HG03103 (cell line): ENCODE measurements around the gene TMEM178B.
"Not testable (repeated sequence)": the region's sequence is repeated elsewhere in the genome, so short reads cannot be mapped to it uniquely, and the experiment has no call there.

Experiments
- ATAC-seq: cut with Tn5 transposase; IDR thresholded peaks from one replicate; pipeline ENCODE4 v1.9.1; 2021; ENCODE audit warnings: low read depth; ENCODE audit not compliant: unreplicated experiment

Gene TMEM178B

DNA sequence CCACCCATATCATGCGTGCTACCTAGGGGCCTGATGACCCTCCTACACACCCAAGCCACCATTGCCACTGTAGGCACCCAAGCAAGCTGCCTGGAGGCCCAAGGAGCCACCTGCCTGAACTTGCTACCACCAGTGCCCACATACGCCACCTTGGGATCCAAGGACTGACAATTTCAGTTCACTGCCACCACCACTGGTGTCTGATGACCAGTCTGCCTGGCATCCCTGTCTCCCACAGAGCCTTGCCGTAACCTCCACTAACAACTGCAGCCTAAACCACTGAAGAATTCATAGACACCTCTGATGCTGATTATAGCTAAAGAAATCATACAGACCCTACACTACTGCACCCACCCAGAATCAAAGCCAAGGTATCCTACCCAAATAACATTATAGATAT, 58.8 kb downstream of the TMEM178B start:
- no peak for ATAC-seq

DNA sequence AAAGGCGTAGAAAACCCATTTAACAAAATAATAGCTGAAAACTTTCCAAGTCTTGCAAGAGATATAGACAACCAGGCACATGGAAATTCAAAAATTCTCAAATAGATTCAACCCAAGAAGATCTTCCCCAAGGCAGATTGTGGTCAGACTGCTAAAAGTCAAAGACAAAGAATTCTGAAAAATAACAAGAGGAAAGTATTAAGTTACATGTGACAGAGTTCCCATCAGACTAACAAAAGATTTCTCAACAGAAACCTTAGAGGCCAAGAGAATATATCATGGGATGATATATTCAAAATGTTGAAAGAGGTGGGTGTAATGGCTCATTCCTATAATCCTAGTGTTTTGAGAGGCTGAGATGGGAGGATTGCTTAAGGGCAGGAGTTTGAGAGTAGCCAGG, 59.8 kb downstream of the TMEM178B start:
- no peak for ATAC-seq

DNA sequence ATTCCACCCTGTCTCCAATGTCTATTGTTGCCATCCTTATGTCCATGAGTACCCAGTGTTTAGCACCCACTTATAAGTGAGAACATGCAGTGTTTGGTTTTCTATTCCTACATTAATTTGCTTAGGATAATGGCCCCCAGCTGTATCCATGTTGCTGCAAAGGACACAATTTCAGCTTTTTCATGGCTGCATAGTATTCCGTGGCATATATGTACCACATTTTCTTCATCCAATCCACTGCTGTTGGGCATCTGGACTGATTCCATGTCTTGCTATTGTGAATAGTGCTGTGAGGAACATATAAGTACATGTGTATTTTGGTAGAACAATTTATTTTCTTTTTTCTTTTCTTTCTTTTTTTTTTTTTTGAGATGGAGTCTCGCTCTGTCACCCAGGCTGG, 68.2 kb downstream of the TMEM178B start:
- ATAC-seq = no peak

DNA sequence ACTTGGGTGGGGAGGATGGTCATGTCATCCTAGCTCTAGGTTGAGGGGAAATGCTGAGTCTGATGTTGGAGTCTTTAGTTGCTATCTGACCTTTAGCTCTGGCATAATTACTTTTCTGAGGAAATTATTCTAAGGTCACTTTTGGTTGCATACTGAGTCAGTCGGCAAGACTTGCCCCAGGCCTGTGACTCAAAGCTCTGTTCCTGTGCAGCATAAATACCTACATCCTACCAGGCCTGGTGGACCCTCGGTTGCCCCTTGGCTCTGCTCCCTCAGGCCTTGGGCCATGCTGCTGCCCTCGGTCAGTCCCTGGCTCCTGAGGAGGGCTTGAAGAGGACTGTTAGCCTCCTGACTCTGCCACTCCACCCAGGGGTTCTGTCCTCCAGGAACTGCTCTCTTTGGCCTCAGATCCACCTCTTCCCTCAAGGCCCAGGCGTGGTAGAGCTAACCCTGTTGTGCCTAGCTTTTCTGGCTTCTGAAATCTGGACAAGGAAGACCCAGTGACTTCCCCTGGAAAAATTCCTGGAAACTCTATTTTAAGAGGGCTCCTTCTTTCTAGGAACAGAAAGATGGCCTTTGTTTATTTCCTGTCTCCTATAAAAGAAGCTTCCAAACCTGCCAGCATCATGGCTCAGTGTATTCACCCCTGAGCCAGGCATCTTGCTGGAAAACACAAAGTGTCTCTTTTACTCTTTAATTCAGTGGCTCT, 71.2 kb downstream of the TMEM178B start:
- ATAC-seq = no peak

DNA sequence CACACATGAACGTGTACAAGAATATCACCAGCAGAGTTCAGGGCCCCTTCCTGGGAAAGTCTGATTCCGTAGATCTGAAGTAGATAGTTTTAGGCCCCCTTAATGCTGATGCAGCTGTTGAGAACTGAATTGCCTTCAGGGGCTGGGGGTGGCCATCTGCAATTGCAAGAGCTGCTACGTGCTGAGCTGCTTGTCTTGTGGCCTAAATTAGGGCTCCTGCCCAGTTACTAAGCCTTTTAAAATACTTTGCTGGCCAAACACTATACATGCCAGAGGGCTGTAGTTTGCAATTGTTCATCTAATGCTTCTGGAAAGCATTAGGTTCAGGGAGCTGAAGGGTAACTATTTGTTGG, 71.7 kb downstream of the TMEM178B start:
- no peak for ATAC-seq

DNA sequence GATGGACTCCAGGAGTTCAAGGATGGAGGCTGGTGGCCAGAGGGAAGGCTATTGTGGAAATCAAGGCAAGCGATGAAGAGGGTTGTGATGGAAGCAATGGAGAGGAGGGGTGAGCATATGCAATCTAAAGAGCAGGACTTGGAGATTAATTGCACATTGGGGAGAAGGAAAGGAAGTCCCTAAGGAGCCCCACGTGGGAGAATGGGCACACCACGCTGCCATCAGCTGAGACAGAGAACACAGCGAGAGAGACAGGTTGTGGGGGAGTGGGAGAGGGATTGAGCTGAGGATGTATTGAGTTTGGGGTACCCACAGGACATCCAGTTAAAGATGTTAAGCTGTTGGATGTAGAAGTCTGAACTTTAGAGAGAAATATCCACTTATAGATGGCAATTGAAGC, 73.6 kb downstream of the TMEM178B start:
- no peak for ATAC-seq

DNA sequence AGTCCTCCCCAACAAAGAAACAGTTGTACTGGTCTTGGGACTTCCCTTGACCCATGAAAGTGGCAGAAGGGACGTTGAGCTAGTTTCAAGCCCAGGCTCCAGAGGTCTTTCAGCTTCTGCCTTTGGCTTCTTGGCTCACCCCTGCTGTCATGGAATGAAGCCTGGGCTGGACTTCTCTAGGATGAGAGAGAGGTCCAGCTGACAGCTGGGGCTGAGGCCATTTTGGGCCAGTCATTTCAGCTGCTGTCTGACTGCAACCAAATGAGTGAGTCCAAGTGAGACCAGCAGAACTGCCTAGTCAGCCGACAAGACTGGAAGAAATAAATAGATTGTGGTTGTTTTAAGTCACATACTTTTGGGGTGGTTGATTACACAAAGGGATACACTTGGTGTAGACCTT, 76.6 kb downstream of the TMEM178B start:
- no peak for ATAC-seq

DNA sequence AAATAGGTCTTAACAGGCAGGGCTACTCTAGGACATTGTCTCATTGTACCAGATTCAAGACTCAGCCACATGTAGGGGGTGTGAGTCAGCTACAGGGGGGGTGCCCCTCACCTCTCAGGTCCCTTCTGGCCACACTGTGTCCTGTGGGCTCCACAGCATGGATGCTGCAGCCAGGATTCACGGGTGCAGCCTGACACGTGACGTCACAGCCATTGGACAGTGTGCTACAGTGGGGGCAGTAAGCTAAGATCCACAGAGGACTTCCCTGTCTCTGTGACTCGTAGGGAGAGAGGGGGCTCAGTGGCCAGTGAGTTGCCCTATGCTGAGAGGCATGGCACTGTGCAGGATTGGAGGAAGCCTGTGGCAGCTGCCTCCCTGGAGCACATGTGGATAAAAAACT, 77.9 kb downstream of the TMEM178B start:
- ATAC-seq = no peak

DNA sequence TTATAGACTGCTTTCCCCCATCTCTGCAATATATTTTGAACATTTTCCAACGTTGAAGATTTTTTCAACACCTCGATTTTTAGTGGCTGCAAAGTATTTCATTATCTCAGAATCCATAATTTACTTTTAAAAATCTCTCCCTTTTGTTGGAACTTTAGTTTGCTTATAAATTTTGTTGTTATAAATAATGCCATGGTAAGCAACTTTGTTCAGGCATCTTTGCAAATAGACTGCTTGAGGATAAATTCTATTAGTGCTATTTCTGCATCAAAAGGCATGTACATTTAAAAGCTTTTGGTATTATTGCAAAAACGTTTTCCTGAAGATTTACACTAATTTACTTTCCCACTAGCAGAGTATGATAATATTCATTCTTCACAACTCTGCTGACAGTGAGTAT, 79.4 kb downstream of the TMEM178B start:
- no peak for ATAC-seq

DNA sequence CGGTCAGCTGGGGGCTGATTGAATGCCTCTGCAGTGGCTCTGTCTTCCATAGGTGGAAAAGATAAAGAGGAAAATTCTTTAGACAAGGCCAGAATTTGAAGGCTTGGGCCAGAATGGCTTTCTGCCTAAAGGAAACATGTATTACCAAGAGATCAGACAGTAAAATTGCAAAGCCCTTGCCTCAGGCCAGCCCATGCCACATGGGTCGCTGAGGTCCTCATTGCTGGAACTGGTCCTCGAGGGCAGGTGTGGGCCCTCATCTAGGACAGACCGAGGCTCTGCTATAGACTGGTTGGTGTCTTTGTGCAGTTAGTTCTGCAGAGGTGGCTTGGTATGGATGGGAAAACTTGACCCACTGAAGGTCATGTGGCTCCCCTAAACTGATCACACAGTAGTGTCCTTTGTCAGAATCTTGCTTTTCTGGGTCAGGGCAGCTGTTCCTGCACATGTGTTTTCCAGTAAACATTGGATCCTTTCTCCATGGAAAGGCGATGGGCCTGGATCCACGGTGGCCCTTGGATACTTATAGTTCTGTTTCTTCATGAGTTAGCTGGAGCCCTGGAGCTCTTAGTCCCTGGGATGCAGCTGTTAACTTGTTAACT, 80.4 kb downstream of the TMEM178B start:
- ATAC-seq = no peak

DNA sequence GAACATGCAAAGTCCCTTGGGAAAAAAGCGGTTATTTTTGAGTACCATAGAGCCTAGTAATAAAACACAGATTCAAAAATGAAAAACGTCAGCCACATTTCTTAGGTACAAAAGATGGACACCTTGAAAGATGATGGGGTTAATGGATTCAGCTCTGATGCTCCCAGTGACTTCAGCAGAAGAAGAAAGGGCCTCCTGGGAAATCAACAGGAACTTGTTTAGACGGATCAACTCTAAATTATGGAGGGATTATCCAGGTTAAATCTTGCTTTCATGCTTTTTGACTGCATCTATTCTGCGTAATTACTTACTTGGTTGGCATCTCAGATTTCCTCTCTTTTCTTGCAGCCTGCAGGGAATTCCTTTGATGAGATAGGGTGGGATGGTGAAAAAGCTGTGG, 82.5 kb downstream of the TMEM178B start:
- ATAC-seq = no peak

DNA sequence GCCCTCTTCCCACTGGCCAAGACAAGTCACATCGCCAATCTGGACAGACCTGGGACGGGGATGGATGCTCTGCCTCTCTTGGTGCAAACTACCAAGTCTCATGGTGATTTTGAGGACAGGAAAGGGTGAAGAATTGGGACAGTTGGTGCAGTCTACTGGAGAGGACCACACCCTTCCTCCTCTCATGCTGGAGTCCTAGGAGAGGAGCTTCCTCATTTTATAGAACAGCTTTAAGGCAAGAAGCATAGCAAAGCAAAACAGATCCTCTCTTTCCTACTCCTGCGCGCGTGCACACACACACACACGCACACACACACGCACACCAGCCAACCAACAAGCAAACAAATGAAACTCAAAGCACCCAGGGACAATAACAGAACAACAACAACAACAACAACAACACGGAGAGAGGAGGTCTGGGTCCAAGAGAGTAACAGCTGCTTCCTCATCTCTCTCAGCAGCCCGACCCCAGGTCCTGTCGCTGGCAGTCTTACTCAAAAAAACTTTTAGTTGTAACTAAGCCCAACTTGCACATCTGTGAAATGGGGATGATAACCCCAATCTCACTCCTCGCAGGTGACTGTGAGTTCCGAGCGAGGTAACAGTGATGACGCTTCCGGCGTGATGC, 83.4 kb downstream of the TMEM178B start:
- no peak for ATAC-seq

DNA sequence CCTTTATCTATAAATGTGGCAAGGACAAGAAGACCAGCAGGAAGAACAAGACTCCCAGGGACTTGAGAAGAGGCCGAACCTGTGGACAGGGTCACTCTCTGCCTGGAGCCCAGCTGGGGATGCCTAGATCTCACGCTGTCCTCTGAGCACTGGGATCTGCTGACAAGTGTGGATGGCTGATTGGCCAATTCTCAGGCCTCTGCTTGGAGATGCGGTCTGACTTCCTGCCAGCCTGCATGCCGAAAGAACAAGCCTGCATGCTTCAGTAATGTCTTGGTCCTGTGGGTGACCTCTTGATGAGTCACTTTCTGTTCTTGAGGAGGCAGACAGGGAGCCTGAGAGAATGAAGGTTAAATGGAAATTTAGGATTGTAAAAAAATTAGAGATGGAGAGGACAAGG, 84.7 kb downstream of the TMEM178B start:
- ATAC-seq = peak; percentile 63

DNA sequence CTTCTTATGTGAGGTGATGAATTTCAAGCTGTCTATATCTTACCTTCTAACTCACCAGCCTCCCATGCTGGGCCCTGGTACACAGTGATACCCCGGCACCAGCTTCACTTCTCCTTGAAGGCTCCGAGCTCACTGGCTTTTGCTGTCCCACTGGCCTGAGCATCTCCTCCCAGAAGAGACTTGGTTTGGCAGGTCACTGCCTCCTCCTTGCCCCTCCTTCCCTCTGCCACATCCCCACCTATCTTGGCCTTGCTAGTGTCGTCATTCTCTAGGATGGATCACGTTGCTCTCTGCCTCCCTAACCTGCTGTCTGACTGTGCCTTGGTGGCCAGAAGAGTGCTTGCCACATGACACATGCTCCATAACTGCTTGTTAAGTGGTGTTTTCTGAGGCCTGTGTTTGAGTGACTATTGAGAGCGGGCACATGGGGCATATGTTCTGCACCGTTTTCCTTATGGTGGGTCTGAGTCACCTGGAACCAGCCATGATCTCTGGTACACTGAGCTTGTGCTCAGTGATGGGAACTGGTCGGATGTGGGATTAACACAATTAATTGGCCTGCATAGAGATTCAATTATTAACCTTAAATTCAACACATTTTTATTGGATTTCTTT, 86.5 kb downstream of the TMEM178B start:
- no peak for ATAC-seq

DNA sequence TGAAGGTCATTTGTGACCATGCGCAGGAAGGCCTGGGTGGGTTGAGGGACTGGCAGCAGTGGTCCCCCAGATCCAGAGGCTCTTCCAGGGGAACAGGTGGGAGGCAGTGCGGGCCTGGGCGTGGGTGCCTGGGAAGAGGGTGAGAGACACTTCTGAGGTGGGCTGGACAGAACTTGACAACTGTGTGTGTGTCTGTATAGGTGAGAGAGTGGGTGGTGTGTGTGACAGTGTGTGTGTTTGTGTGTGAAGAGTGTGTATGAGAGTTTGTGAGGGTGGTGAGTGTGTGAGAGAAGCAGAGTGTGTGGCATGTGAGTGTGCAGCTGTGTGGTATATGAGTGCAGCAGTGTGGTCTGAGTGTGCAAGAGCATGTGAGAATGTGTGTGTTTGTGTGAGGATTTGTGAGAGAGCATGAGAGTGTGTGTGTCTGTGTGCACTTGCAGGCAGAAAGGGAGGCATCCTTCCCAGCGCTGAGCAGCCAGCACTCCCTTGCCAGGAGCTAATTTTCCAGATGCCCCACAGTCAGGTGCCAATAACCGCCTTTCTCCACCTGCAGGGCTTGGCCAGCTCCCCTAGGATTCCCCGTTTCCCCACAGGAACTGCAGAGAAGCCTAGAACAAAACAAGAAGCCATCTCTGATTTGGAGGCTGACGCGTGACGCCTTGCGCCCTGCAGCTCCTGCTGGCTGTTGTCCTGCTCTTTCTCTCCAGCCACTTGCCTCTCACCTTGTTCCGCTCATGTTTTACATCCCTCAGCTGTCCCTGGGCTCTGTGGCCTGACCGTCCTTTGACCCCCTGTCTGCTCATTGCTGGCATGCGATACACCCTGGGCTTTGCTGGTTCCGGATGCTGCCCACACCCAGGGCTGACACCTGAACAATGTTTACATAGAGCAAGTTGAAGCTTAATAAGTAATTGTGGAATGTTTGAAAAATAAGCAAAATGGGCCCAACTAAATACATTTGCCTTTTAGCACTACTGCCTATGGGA, 88.0 kb downstream of the TMEM178B start:
- ATAC-seq = no peak

DNA sequence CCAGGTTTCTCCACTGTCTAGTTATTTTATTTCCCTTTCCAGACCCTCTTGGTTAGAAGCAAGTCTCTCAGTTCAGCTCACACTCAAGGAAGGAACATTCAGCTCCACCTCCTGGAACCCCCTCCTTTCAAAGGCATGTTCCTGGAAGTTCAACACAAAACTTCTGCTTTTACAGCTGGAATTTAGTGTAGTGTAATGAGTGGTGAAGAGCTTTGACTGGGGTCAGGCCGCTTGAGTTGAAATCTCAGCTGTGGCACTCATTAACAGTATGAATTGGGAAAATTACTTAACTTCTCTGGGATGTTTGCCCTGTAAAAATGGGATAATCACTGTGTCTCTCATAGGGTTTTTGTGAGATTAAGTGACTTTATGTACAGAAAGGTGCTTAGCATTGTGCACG, 91.7 kb downstream of the TMEM178B start:
- no peak for ATAC-seq

DNA sequence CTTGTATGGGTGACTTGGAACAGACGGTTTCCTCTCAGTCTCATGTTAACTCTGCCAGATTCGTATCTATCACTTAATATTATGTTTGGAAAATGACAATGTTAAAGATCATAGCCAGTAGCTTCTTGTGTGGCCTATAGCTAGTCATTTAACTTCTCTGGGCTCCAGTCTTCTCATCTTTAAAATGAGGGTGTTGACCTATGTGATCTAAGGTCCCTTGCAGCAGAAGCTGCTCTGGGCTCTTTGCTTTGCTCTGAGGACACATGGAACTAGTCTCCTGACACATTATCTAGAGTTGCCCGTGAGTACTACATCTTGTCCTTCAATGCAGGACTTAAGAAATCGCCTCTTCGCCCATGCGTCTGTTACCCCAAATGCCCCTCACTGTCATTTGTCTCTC, 93.1 kb downstream of the TMEM178B start:
- no peak for ATAC-seq

DNA sequence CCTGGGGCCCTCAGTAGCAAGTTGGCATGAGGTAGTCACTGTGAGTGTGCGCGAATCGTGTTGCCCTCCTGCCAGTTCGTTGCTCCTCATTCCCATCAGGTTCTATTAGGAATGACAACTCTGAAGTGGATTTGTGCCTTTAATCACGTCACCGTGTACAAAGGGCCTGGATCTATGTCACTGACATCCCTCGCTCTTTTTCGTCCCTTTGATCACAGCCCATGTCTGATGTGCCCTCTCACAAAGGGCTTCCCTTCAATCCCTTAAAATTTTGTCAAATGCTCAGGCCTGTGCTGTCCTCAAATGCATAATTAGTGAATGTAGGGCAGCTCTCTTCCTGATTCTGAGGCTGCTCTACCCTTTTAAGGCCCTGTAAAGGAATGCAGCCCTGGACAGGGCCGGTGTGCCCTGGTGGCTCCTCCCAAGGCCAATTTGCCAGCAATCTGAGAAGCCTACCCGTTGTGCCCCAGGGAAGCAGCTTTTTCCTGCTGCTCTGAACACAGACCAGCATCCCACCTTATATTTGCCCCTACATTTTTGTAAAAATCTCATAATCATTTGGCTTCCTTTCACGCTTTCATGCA, 93.6 kb downstream of the TMEM178B start:
- no peak for ATAC-seq

DNA sequence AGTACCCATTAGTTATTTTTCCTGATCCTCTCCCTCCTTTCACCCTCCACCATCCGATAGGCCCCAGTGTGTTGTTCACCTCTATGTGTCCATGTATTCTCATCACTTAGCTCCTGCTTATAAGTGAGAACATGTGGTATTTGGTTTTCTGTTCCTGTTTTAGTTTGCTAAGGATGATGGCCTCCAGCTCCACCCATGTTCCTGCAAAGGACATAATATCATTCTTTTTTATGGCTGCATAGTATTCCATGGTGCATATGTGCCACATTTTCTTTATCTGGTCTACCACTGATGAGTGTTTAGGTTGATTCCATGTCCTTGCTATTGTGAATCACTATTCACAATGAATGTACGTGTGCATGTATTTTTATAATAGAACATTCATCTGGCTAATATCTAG, 95.3 kb downstream of the TMEM178B start:
- ATAC-seq = not testable (repeated sequence)

DNA sequence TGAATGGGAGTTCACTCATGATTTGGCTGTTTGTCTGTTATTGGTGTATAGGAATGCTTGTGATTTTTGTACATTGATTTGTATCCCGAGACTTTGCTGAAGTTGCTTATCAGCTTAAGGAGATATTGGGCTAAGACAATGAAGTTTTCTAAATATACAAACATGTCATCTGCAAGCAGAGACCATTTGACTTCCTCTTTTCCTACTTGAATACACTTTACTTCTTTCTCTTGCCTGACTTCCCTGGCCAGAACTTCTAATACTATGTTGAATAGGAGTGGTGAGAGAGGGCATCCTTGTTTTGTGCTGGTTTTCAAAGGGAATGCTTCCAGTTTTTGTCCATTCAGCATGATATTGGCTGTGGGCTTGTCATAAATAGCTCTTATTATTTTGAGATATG, 101.9 kb downstream of the TMEM178B start:
- not testable (repeated sequence) for ATAC-seq
